Esophagus muscularis mucosa (tissue), 4 donors: ENCODE data around the gene PEA15.

Experiments used
- EP300 ChIP-seq: sonication (generic); formaldehyde crosslinking; IDR thresholded peaks from one replicate; pipeline ENCODE4 v1.6.1; 2017; ENCODE audit warnings: antibody characterized with exemption
- POLR2A ChIP-seq: fragments of 450-650 bp; IDR thresholded peaks from one replicate; pipeline ENCODE4 v1.6.1; 2017; ENCODE audit warnings: antibody characterized with exemption, moderate library complexity, mild to moderate bottlenecking, low read depth
- POLR2AphosphoS5 ChIP-seq, 2 donors: sonication (generic); formaldehyde crosslinking; IDR thresholded peaks; one replicate each; pipeline ENCODE4 v1.6.1; 2017; ENCODE audit warnings: antibody characterized with exemption in 2 of 2
- TF ChIP-seq, protein P1 (sequence below), 3 experiments: fragments of 200-600 bp in 2 of 3; fragments of 450-650 bp in 1 of 3; sonication (generic) in 2 of 3; IDR thresholded peaks; one replicate each; pipeline ENCODE4 v1.5.1; 2017 to 2019; ENCODE audit warnings: antibody characterized with exemption in 3 of 3, mild to moderate bottlenecking in 2 of 3, moderate library complexity in 1 of 3

DNA sequence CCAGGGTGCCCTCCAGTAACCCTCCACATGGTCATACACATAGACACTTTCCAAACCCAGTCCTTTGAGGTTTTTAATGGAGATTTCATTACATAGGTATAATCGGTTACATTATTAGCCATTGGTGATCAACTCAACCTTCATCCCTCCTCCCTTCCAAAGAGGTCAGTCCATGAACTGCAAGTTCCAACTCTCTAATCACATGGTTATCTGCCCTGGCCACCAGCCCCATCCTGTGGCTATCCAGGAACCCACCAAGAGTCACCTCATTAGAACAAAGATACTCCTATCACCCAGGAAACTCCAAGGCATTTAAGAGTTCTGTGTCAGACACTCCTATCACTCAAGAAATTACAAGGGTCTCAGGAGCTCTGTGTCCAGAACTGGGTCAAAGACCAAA lies 41.6 kb upstream of the PEA15 start:
- TF ChIP-seq, protein P1, sequence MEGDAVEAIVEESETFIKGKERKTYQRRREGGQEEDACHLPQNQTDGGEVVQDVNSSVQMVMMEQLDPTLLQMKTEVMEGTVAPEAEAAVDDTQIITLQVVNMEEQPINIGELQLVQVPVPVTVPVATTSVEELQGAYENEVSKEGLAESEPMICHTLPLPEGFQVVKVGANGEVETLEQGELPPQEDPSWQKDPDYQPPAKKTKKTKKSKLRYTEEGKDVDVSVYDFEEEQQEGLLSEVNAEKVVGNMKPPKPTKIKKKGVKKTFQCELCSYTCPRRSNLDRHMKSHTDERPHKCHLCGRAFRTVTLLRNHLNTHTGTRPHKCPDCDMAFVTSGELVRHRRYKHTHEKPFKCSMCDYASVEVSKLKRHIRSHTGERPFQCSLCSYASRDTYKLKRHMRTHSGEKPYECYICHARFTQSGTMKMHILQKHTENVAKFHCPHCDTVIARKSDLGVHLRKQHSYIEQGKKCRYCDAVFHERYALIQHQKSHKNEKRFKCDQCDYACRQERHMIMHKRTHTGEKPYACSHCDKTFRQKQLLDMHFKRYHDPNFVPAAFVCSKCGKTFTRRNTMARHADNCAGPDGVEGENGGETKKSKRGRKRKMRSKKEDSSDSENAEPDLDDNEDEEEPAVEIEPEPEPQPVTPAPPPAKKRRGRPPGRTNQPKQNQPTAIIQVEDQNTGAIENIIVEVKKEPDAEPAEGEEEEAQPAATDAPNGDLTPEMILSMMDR (IDR thresholded peaks at IDR 0.05) = no peak
- TF ChIP-seq POLR2A = no peak
- no peak for TF ChIP-seq EP300
- TF ChIP-seq POLR2AphosphoS5 (IDR thresholded peaks at IDR 0.05) = no peak
